Prostate gland (tissue), 2 donors: Measurements from ENCODE around the gene ANKRD40CL.

Experiments
- POLR2A ChIP-seq: fragments of 450-650 bp; IDR thresholded peaks from one replicate; pipeline ENCODE4 v1.6.1; 2016; ENCODE audit warnings: antibody characterized with exemption, mild to moderate bottlenecking
- POLR2AphosphoS5 ChIP-seq: sonication (generic); formaldehyde crosslinking; IDR thresholded peaks from one replicate; pipeline ENCODE4 v1.6.1; 2017; ENCODE audit warnings: antibody characterized with exemption
- TF ChIP-seq, protein P1 (sequence below), 4 experiments: fragments of 200-600 bp in 2 of 4; fragments of 450-650 bp in 2 of 4; sonication (generic) in 2 of 4; IDR thresholded peaks; 1 replicate in 3 of 4; 2 replicates in 1 of 4; pipeline ENCODE4 v1.5.1; 2016 to 2019; ENCODE audit warnings: antibody characterized with exemption in 4 of 4, mild to moderate bottlenecking in 2 of 4, moderate library complexity in 2 of 4

DNA sequence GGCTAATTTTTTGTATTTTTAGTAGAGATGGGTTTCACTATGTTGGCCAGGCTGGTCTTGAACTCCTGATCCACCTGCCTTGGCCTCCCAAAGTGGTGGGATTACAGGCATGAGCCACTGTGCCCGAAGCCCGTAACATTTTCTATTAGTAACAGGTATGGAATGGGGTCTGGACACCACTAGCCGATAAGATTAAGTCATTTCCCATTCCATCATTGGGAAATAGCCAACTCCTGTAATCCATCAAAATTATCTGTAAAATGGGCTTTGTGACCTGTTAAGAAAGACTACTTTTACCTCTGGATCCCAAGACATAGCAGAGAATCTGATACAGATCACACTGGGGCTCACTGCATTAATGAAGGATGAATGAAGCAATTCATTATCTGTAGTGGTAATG is 51.8 kb downstream of the ANKRD40CL start:
- TF ChIP-seq, protein P1, sequence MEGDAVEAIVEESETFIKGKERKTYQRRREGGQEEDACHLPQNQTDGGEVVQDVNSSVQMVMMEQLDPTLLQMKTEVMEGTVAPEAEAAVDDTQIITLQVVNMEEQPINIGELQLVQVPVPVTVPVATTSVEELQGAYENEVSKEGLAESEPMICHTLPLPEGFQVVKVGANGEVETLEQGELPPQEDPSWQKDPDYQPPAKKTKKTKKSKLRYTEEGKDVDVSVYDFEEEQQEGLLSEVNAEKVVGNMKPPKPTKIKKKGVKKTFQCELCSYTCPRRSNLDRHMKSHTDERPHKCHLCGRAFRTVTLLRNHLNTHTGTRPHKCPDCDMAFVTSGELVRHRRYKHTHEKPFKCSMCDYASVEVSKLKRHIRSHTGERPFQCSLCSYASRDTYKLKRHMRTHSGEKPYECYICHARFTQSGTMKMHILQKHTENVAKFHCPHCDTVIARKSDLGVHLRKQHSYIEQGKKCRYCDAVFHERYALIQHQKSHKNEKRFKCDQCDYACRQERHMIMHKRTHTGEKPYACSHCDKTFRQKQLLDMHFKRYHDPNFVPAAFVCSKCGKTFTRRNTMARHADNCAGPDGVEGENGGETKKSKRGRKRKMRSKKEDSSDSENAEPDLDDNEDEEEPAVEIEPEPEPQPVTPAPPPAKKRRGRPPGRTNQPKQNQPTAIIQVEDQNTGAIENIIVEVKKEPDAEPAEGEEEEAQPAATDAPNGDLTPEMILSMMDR (IDR thresholded peaks at IDR 0.05), result no peak
- TF ChIP-seq POLR2A (no peak), POLR2AphosphoS5 (no peak)
